Smooth muscle cell (in vitro differentiated cells): Measurements from ENCODE around the gene PRLR. TPM values are rescaled to one million over a fixed set of nuclear protein-coding genes. Genes with fewer than 3 reads are reported as not detected.

ENCODE experiments used
- DNase-seq: peaks from one replicate; lab custom pipeline; 2025; ENCODE audit not compliant: unreplicated experiment; lab: John Stamatoyannopoulos, UW
- H2AFZ ChIP-seq: fragments of 200-600 bp; sonication (generic); 2 replicates; pipeline ENCODE4 v1.6.0; 2016; ENCODE audit warnings: antibody characterized with exemption, low read depth, mild to moderate bottlenecking
- H3F3A ChIP-seq: fragments of 200-600 bp; sonication (generic); 2 replicates; pipeline ENCODE4 v1.6.0; 2017; ENCODE audit warnings: antibody characterized with exemption, low read depth
- H3K27ac ChIP-seq: fragments of 200-600 bp; sonication (generic); 2 replicates; pipeline ENCODE4 v1.5.1; 2016; ENCODE audit warnings: low read depth, mild to moderate bottlenecking
- H3K27me3 ChIP-seq: fragments of 200-600 bp; sonication (generic); 2 replicates; pipeline ENCODE4 v1.6.1; 2016; ENCODE audit warnings: low read depth, mild to moderate bottlenecking
- H3K36me3 ChIP-seq: fragments of 200-600 bp; sonication (generic); 2 replicates; pipeline ENCODE4 v1.5.1; 2016; ENCODE audit warnings: low read depth
- H3K4me1 ChIP-seq: fragments of 200-600 bp; sonication (generic); 2 replicates; pipeline ENCODE4 v1.5.1; 2016; ENCODE audit warnings: low read depth
- H3K4me2 ChIP-seq: fragments of 200-600 bp; sonication (generic); 2 replicates; pipeline ENCODE4 v1.6.0; 2016; ENCODE audit warnings: mild to moderate bottlenecking
- H3K4me3 ChIP-seq: fragments of 200-600 bp; sonication (generic); 2 replicates; pipeline ENCODE4 v1.5.1; 2016; ENCODE audit warnings: mild to moderate bottlenecking
- H3K79me2 ChIP-seq: fragments of 200-600 bp; sonication (generic); 2 replicates; pipeline ENCODE4 v1.6.0; 2016; ENCODE audit warnings: low read depth, mild to moderate bottlenecking
- H3K9ac ChIP-seq: fragments of 200-600 bp; sonication (generic); 2 replicates; pipeline ENCODE4 v1.6.0; 2016; ENCODE audit warnings: low read depth
- H3K9me3 ChIP-seq: fragments of 200-600 bp; sonication (generic); replicated peaks from 2 replicates; pipeline ENCODE4 v1.5.1; 2016; ENCODE audit warnings: low read depth
- H4K20me1 ChIP-seq: fragments of 200-600 bp; sonication (generic); 2 replicates; pipeline ENCODE4 v1.6.0; 2016; ENCODE audit warnings: low read depth
- CTCF ChIP-seq: fragments of 200-600 bp; sonication (generic); IDR thresholded peaks from 2 replicates; pipeline ENCODE4 v1.5.1; 2017; ENCODE audit warnings: borderline replicate concordance, mild to moderate bottlenecking, antibody characterized with exemption; ENCODE audit not compliant: insufficient read depth, poor library complexity, severe bottlenecking
- WGBS: methylation state at CpG from one replicate; pipeline ENCODE4 v1.1.7; 2016; ENCODE audit warnings: low lambda C conversion rate; 5-methylcytosine and 5-hydroxymethylcytosine counted together
- polyA plus RNA-seq: library from polyadenylated mRNA; unstranded; fragments of >200 nt; fragmentation: Nextera tagmentation; extraction: Ambion mirVana; gene quantifications from 2 replicates; pipeline ENCODE4 v1.2.1, GENCODE V29; 2016
- total RNA-seq: library from RNA; depleted of rRNA; stranded (reverse); fragments of >200 nt; gene quantifications from 2 replicates; pipeline ENCODE4 v1.2.3, GENCODE V29; 2014

The PRLR gene
- total and polyA plus RNA-seq, 2 experiments from 2014 or later: 2.3 to 47.4 TPM

GRCh38 chr5:35166043-35166442, 64.2 kb downstream of the PRLR start:
- Histone ChIP-seq H2AFZ (no peak overlapping the region), H3K9me3 (peaks cover 8% of the 10 kb centered on the region), H3K9ac (no peak overlapping the region), H3K4me3 (no peak overlapping the region), H3K27ac (no peak overlapping the region), H3K79me2 (no peaks in the 10 kb centered on the region), H3K4me1 (no peaks in the 10 kb centered on the region), H3F3A (no peaks in the 10 kb centered on the region), H3K36me3 (no peaks in the 10 kb centered on the region), H4K20me1 (no peaks in the 10 kb centered on the region), H3K27me3 (no peaks in the 10 kb centered on the region), H3K4me2 (no peak overlapping the region)
- no peak for DNase-seq
- no peak for TF ChIP-seq CTCF
- WGBS: 94% methylated on average over 1 of the region's 1 CpG

GRCh38 chr5:35164860-35165542, 65.3 kb downstream of the PRLR start:
- no peaks in the 10 kb centered on the region for H3F3A ChIP-seq
- no peaks in the 10 kb centered on the region for H3K27me3 ChIP-seq
- no peak for TF ChIP-seq CTCF
- H4K20me1 ChIP-seq: no peaks in the 10 kb centered on the region
- H3K9me3 ChIP-seq: peaks cover 8% of the 10 kb centered on the region
- WGBS: 95% methylated on average over 4 of the region's 4 CpGs
- no peak overlapping the region for H3K9ac ChIP-seq
- H3K4me1 ChIP-seq: no peaks in the 10 kb centered on the region
- H3K4me3 ChIP-seq: no peak overlapping the region
- no peak overlapping the region for H2AFZ ChIP-seq
- H3K27ac ChIP-seq: no peak overlapping the region
- H3K36me3 ChIP-seq: no peaks in the 10 kb centered on the region
- no peaks in the 10 kb centered on the region for H3K79me2 ChIP-seq
- H3K4me2 ChIP-seq: no peak overlapping the region
- no peak for DNase-seq

- Histone ChIP-seq H3K9me3 (peaks cover 8% of the 10 kb centered on the region), H4K20me1 (no peaks in the 10 kb centered on the region), H3F3A (peaks cover 8% of the 10 kb centered on the region), H3K79me2 (no peaks in the 10 kb centered on the region), H3K4me1 (no peaks in the 10 kb centered on the region), H3K4me2 (no peak overlapping the region), H3K27me3 (no peaks in the 10 kb centered on the region), H3K9ac (no peak overlapping the region), H3K27ac (no peak overlapping the region), H2AFZ (no peak overlapping the region), H3K36me3 (no peaks in the 10 kb centered on the region), H3K4me3 (no peak overlapping the region)
- no peak for TF ChIP-seq CTCF
- no peak for DNase-seq
Measured at GRCh38 chr5:35163710-35164033, 66.6 kb downstream of the PRLR start.
